ENCODE results near the gene KCTD1. TPM values are rescaled to one million over a fixed set of nuclear protein-coding genes. Genes with fewer than 3 reads are reported as not detected.

Gene KCTD1
- total RNA-seq, 2 experiments from 2014 or later = 3.2 to 4.2 TPM

DNA sequence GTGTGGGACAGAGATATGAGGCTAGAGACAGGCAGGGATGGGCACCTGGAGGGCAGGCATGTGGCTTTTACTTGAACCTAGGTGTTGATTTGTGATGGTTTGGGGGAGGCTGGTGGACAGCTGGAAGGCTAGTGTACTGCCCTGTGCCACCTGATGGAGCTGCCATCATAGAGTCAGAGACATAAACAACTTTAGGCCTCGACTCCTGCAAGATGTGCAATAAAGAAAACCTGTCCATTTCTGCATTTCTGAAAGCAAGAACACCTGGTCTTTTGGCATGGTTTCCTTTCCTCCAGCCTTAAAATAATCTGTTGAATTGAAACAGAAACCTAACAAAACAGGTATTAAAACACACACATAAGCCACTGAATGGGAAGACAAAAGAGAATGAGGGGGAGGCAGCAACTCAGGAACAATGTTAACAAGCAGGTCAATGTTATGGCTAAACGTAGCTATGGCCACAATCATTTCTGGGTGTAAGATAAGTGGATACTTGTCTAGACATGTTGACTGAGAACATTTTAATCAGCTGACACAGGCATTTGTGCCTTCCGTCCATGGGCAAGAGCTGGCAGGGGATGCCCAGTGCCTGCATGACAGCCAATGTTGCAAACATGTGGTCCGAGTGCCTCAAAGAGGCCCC, 87.8 kb downstream of the KCTD1 start:
- no peak for ATAC-seq
- intact Hi-C loops (cut with DNase I, micrococcal nuclease) = no loop called here
- Mint-ChIP-seq H3K9me3 (ENCODE audit: low read depth) (no peaks in the 10 kb centered on the region), H3K4me1 (peaks cover 8% of the 10 kb centered on the region), H3K27ac (no peak overlapping the region), H3K27me3 (no peaks in the 10 kb centered on the region), H3K36me3 (ENCODE audit: low read depth) (peaks cover 6% of the 10 kb centered on the region), H3K4me3 (no peak overlapping the region)
- DNase-seq = no peak
- ChIA-PET CTCF (interaction anchor here (0.7 kb wide), 1 partner anchor 56 kb away, joined by 5 read pairs; no protein-coding TSS in a partner anchor), POLR2A (no interaction called here)

DNA sequence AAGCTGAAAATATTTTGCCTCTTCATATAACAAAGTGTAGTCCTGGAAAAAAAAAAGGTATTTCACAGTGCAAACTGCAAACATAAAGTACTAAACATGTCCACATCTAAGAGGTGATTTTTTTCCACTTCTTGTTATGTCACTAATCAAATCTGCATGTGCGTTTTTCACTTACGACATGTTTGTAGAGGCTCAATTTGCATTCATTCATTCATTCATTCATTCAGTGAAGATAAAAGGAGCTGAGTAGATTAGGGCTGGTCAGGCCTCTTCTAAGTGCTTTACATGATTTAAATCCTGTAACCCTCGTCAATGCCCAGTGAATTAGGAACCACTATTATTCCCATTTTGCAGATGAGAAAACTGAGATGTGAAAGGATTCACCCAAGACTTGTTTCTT, 88.5 kb downstream of the KCTD1 start:
- ChIA-PET CTCF (interaction anchor here (0.7 kb wide), 1 partner anchor 56 kb away, joined by 5 read pairs; no protein-coding TSS in a partner anchor), POLR2A (no interaction called here)
- intact Hi-C loops (cut with DNase I, micrococcal nuclease) = no loop called here
- no peak overlapping the region for H3K27ac Mint-ChIP-seq
- H3K9me3 Mint-ChIP-seq (ENCODE audit: low read depth) = no peaks in the 10 kb centered on the region
- no peaks in the 10 kb centered on the region for H3K27me3 Mint-ChIP-seq
- H3K4me3 Mint-ChIP-seq = no peak overlapping the region
- DNase-seq (no peak), ATAC-seq (no peak)
- H3K4me1 Mint-ChIP-seq = peaks cover 8% of the 10 kb centered on the region
- H3K36me3 Mint-ChIP-seq (ENCODE audit: low read depth) = peaks cover 6% of the 10 kb centered on the region

DNA sequence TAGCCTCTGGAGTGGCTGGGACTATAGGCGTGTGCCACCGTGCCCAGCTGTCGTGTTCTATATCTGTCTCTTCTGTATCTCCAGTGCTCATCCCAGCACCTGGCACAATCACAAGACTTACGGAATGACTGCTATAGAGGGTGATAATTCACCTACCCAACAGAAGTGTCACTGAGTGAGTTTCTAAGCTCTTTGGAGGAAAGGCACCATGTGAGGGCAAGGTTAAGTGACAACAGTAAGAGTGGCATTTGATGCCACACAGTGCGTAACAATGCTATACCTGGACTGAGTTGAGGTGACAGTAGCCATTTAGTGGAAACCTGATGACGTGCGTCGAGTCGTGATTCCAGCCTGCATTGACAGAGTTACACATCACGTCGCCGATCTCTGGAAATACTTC, 89.0 kb downstream of the KCTD1 start:
- ATAC-seq = no peak
- CTCF ChIA-PET = no interaction called here
- POLR2A ChIA-PET = no interaction called here
- Mint-ChIP-seq H3K9me3 (ENCODE audit: low read depth) (no peaks in the 10 kb centered on the region), H3K4me3 (no peak overlapping the region), H3K36me3 (ENCODE audit: low read depth) (peaks cover 6% of the 10 kb centered on the region), H3K27me3 (no peaks in the 10 kb centered on the region), H3K4me1 (peaks cover 8% of the 10 kb centered on the region), H3K27ac (no peak overlapping the region)
- intact Hi-C loops (cut with DNase I, micrococcal nuclease) = no loop called here
- DNase-seq = no peak

DNA sequence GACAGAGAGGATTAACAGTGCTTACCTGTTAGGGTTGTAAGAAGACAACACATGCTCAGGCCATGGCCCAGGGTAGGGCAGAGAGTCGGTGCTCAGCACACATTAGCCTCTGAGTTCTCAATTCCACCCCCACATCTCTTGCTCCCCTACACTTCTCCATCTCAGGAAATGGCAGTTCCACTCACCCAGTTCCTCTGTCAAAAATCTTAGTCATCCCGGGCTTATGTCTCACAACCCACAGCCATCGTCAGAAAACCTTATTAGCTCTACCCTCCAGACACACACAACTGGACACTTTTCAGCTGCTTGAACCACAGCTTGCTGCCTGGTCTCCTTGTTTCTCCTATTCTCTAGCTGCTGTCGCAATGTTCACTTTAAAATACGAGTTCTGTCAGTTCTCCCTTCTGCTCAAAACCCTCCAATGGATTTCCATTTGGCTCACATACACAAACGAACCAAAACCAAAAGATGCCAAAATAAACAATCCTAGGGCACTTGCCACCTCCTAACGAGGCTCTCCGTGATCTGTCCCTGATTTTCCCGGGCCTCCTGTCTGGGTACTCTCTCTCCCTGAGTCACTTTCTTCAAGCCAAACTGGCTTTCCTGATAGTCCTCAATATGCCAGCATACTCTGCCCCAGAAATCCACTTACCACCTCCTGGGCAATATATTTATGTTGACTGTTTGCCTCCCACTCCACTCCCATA, 89.7 kb downstream of the KCTD1 start:
- CTCF ChIA-PET = no interaction called here
- H3K4me1 Mint-ChIP-seq = peaks cover 8% of the 10 kb centered on the region
- peak; percentile 33 for DNase-seq

DNA sequence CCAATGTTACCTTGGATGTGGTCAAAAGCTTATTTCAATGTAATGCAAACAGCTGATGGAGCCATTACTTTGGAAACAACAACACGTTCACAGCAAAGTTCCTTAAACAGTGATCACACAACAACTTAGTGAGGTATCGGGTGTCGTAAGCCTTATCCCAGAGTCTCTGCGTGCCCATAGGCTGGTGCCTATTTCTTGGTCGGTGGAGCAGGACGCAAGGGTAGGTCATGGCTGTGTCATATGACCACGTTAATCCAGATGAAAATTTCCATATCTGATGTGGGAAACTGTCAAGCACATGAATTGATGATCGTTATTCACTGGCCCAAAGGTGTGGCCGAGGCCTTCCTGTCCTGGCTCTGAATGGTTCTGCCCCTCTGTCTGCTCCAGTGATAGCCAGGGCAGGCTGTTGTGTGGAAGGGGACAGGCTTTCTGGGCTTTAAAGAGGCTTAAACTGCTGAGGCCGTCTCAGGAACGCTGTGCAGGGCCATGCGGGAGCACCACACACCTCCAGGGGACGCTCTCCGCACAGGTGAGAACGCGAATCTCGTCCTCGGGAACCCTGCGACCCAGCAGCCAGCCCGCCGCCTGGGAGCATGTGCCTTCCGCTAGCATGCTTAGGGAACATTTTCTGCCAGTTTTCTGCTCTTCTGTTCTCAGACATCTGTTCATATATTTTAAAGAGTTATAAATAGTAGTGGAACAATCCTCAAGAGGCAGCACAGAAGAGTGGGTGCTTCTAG, 90.6 kb downstream of the KCTD1 start:
- Mint-ChIP-seq H3K27me3 (no peaks in the 10 kb centered on the region), H3K4me3 (no peak overlapping the region), H3K36me3 (ENCODE audit: low read depth) (peaks cover 6% of the 10 kb centered on the region), H3K4me1 (peaks cover 8% of the 10 kb centered on the region), H3K9me3 (ENCODE audit: low read depth) (no peaks in the 10 kb centered on the region), H3K27ac (no peak overlapping the region)
- intact Hi-C loops (cut with DNase I, micrococcal nuclease) = no loop called here
- ATAC-seq = no peak
- CTCF ChIA-PET = interaction anchor here (0.8 kb wide), 2 partner anchors 352 to 586 kb away, joined by 3 read pairs; no protein-coding TSS in a partner anchor
- POLR2A ChIA-PET = no interaction called here
- DNase-seq = no peak

More for the DNA sequence above, 89.7 kb downstream of the KCTD1 start:
- Mint-ChIP-seq H3K27ac (peak overlapping the region; percentile 24), H3K9me3 (ENCODE audit: low read depth) (no peaks in the 10 kb centered on the region), H3K4me3 (no peak overlapping the region), H3K36me3 (ENCODE audit: low read depth) (peaks cover 6% of the 10 kb centered on the region), H3K27me3 (no peaks in the 10 kb centered on the region)
- intact Hi-C loops (cut with DNase I, micrococcal nuclease) = no loop called here
- ATAC-seq = peak; percentile 96
- POLR2A ChIA-PET = no interaction called here

DNA sequence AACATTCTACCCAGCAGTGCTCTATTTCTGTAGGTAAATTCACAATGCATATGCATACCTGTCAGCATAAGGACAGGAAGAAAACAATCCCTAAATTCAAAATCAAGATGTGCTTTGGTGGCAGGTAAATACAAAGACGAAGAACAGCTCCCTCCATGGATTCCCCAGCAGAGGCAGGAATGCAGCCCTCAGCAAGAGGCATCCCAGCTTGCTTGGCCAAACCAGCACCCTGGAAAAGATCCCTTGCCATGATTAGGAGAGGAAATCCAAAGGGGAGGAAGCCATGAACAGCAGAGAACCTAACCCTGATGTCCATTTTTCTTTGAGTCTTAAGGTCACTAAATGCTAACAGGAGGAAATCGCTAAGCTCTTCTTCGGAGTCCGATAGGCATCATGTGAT, 91.2 kb downstream of the KCTD1 start:
- ATAC-seq = no peak
- intact Hi-C loops (cut with DNase I, micrococcal nuclease) = no loop called here

DNA sequence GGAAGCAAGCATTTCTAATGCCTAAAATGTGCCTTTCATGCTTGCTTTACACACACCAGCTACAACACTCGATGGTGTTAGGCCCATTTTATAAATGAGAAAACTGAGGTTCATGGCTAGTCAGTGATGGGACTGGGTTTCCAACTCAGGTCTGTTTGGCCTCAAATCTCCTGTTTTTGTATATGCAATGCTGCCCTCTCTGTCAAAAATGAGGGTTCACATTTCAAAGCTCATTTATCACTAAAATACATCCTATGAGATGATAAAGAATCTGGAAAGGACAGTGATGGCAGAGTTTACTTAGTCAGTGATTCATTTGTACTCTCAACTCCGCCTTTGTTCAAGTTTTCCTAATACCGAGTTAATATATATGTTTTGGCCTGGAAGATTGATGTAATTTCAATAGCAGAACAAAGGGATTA, 92.3 kb downstream of the KCTD1 start:
- ATAC-seq = no peak
- peaks cover 8% of the 10 kb centered on the region for H3K4me1 Mint-ChIP-seq
- H3K4me3 Mint-ChIP-seq = no peak overlapping the region
- H3K27ac Mint-ChIP-seq = no peak overlapping the region
- H3K36me3 Mint-ChIP-seq (ENCODE audit: low read depth) = peaks cover 6% of the 10 kb centered on the region
- no peaks in the 10 kb centered on the region for H3K9me3 Mint-ChIP-seq (ENCODE audit: low read depth)
- intact Hi-C loops (cut with DNase I, micrococcal nuclease) = no loop called here
- ChIA-PET POLR2A (no interaction called here), CTCF (interaction anchor here (0.7 kb wide), 1 partner anchor 35 kb away, joined by 3 read pairs; no protein-coding TSS in a partner anchor)
- H3K27me3 Mint-ChIP-seq = peaks cover 3% of the 10 kb centered on the region
- DNase-seq = no peak

More for the DNA sequence above, 91.2 kb downstream of the KCTD1 start:
- ChIA-PET POLR2A (no interaction called here), CTCF (interaction anchor here (0.8 kb wide), 2 partner anchors 353 to 586 kb away, joined by 3 read pairs; no protein-coding TSS in a partner anchor)
- H3K4me1 Mint-ChIP-seq = peaks cover 8% of the 10 kb centered on the region
- H3K27ac Mint-ChIP-seq = no peak overlapping the region
- no peak overlapping the region for H3K4me3 Mint-ChIP-seq
- DNase-seq = no peak
- H3K36me3 Mint-ChIP-seq (ENCODE audit: low read depth) = peaks cover 6% of the 10 kb centered on the region
- H3K27me3 Mint-ChIP-seq = no peaks in the 10 kb centered on the region
- no peaks in the 10 kb centered on the region for H3K9me3 Mint-ChIP-seq (ENCODE audit: low read depth)

DNA sequence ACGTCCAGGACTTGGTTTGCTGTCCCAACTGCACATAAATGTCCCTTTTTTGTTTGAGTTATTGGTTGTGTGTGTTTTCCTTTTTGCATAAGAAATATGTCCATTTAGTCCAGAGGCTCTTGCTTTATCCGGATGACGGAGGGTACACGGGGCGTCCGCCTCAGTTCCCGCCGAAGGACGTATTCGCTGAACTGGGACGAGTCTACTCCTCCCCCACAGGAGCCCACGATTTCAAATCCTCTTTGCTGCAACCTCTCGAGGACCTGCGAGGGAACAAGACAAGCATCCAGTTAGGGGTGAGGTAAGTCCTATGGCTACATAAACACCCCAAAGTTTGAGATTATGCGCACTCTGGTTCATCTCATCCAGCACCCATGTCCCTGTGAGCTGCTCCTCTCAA, 92.7 kb downstream of the KCTD1 start:
- POLR2A ChIA-PET = no interaction called here
- H3K9me3 Mint-ChIP-seq (ENCODE audit: low read depth) = no peaks in the 10 kb centered on the region
- peaks cover 8% of the 10 kb centered on the region for H3K4me1 Mint-ChIP-seq
- H3K27me3 Mint-ChIP-seq = peaks cover 5% of the 10 kb centered on the region
- ATAC-seq (no peak), DNase-seq (no peak)
- intact Hi-C loops (cut with DNase I, micrococcal nuclease) = no loop called here
- CTCF ChIA-PET = no interaction called here
- H3K4me3 Mint-ChIP-seq = no peak overlapping the region
- no peak overlapping the region for H3K27ac Mint-ChIP-seq
- H3K36me3 Mint-ChIP-seq (ENCODE audit: low read depth) = peaks cover 6% of the 10 kb centered on the region

DNA sequence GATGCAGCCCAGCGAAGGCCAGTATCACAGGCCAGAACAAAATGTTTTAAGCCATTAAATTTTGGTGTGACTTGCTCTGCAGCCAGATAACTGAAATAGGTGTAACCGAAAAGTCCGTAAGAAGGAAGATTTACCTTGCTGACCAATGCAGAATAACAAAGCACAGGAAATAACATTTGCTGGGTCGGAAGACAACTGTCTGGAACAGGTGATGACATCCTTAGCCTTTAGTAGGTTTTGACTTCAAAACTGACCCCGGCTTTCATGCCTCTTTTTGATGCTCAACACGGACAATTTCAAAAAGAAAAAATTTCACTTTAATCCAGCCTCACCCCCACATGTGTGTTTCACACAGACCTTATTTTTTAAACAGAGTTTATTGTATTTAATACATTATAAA, 93.7 kb downstream of the KCTD1 start:
- H3K4me1 Mint-ChIP-seq = peaks cover 8% of the 10 kb centered on the region
- H3K4me3 Mint-ChIP-seq = no peak overlapping the region
- H3K27me3 Mint-ChIP-seq = peaks cover 5% of the 10 kb centered on the region
- H3K9me3 Mint-ChIP-seq (ENCODE audit: low read depth) = no peaks in the 10 kb centered on the region
- H3K27ac Mint-ChIP-seq = no peak overlapping the region
- DNase-seq = no peak
- ATAC-seq = no peak
- intact Hi-C loops (cut with DNase I, micrococcal nuclease) = no loop called here
- H3K36me3 Mint-ChIP-seq (ENCODE audit: low read depth) = peaks cover 5% of the 10 kb centered on the region
- ChIA-PET CTCF (no interaction called here), POLR2A (no interaction called here)

DNA sequence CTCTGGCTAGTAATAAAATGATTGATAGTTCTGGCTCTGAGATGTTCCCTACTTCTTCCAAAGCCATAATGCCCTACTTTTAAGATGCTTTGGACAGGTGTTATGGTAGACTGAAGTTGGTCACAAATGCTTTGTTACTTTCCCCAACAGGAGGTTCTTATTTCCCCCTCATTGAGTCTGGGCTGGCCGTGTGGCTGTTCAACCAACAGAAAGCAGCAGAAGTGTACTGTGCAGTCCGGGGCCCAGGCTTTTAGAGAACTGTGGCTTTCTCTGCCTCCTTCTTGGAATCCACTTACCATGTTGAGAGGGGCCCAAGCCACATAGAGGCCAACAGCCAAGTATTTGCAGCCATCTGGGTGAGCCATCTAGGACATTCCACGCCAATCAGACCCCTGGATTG, 94.2 kb downstream of the KCTD1 start:
- intact Hi-C loops (cut with DNase I, micrococcal nuclease) = no loop called here
- no peak overlapping the region for H3K27ac Mint-ChIP-seq

DNA sequence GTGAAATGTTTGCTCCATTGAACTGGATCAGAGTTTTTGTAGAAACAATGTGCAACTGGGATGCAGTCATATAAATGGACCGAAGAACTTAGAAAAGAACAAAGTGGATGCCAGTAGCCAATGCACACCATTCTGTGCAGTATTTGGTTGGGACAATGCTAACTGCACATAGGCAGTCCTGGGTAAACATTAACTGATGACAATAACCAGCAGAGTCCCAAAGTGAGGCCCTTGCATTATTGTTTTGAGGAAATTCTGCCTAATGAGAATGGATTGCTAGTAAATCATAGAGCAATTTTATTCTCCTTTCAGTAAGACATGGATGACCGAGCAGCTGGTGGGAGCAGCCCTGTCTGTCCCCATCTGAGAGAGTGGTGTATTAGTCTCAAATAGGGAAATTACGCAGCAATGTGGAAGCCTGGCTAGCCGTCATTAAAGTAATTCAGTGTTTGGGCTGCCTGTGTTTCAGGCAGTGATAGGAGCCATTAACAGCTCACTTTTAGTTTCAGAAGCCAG, 94.9 kb downstream of the KCTD1 start:
- H3K4me1 Mint-ChIP-seq = peaks cover 2% of the 10 kb centered on the region
- no peak for ATAC-seq

More for the DNA sequence above, 94.2 kb downstream of the KCTD1 start:
- Mint-ChIP-seq H3K36me3 (ENCODE audit: low read depth) (peaks cover 2% of the 10 kb centered on the region), H3K4me1 (peaks cover 8% of the 10 kb centered on the region), H3K4me3 (no peak overlapping the region), H3K27me3 (peaks cover 5% of the 10 kb centered on the region), H3K9me3 (ENCODE audit: low read depth) (no peaks in the 10 kb centered on the region)
- ChIA-PET CTCF (no interaction called here), POLR2A (no interaction called here)
- no peak for DNase-seq
- no peak for ATAC-seq

More for the DNA sequence above, 94.9 kb downstream of the KCTD1 start:
- ChIA-PET POLR2A (interaction anchor here (0.6 kb wide), 1 partner anchor 18 kb away, joined by 3 read pairs; no protein-coding TSS in a partner anchor), CTCF (no interaction called here)
- Mint-ChIP-seq H3K9me3 (ENCODE audit: low read depth) (no peaks in the 10 kb centered on the region), H3K27ac (no peak overlapping the region), H3K27me3 (peaks cover 5% of the 10 kb centered on the region), H3K4me3 (no peak overlapping the region), H3K36me3 (ENCODE audit: low read depth) (no peaks in the 10 kb centered on the region)
- intact Hi-C loops (cut with DNase I, micrococcal nuclease) = no loop called here
- no peak for DNase-seq
